HepG2 (cell line): Measurements from ENCODE around the gene CTU2. TPM values are rescaled to one million over a fixed set of nuclear protein-coding genes. Genes with fewer than 3 reads are reported as not detected.

Experiments
- ATAC-seq: fragments of 200-7000 bp; cut with Tn5 transposase; 3 replicates; pipeline ENCODE4 v1.9.1; 2020; ENCODE audit warnings: mild to moderate bottlenecking, moderate library complexity
- BruUV-seq: library from RNA; stranded (reverse); fragments of 400-500 nt; replicated peaks from 2 replicates; lab custom pipeline; 2021; lab: Mats Ljungman, UMichigan
- CTCF ChIA-PET: fragments of 300-600 bp; formaldehyde crosslinking; extraction: SDS; loops from one replicate; lab custom pipeline; 2021; ENCODE audit warnings: low total read pairs, inconsistent platforms, low intra/inter-chr PET ratio; lab: Yijun Ruan, JAX
- POLR2A ChIA-PET: fragments of 350-600 bp; sonication (Branson Sonifier 250); formaldehyde crosslinking; loops from one replicate; lab custom pipeline; 2020; ENCODE audit warnings: antibody characterized with exemption, inconsistent platforms; lab: Yijun Ruan, JAX
- DNase-seq: peaks from one replicate; pipeline ENCODE4 v3.0.0-alpha.2; 2015; ENCODE audit warnings: low spot score
- FAIRE-seq: peaks from 3 replicates; lab custom pipeline; 2011; peaks lifted over from hg19 to GRCh38; lab: Jason Lieb, UNC
- H2AFZ ChIP-seq: one replicate; pipeline ENCODE4 v1.6.1; 2011; ENCODE audit warnings: low read length, inconsistent platforms
- H3K27ac ChIP-seq: fragments of 300-600 bp; 3 replicates; pipeline ENCODE4 v1.8.0; 2011; ENCODE audit warnings: mixed run types, mild to moderate bottlenecking, mixed read lengths, low read length, inconsistent platforms; ENCODE audit not compliant: insufficient read depth; ENCODE audit errors: extremely low read length
- H3K27me3 ChIP-seq, 2 experiments: fragments of 200-600 bp in 1 of 2; 2 replicates in 1 of 2; 3 replicates in 1 of 2; pipeline versions ENCODE4 v1.6.0 to v1.8.0; 2011; ENCODE audit warnings: low read length in 2 of 2, mild to moderate bottlenecking in 2 of 2, moderate library complexity in 2 of 2, inconsistent platforms in 1 of 2; ENCODE audit not compliant: insufficient read depth in 2 of 2, control insufficient read depth in 1 of 2
- H3K36me3 ChIP-seq, 2 experiments: fragments of 200-600 bp in 1 of 2; replicated peaks in 1 of 2; 2 replicates in 1 of 2; 3 replicates in 1 of 2; pipeline versions ENCODE4 v1.5.1 to v1.8.0; 2011; ENCODE audit warnings: low read length in 2 of 2, inconsistent platforms in 1 of 2; ENCODE audit not compliant: insufficient read depth in 2 of 2, control insufficient read depth in 1 of 2
- H3K4me1 ChIP-seq: 2 replicates; pipeline ENCODE4 v1.5.1; 2012; ENCODE audit warnings: low read length, inconsistent platforms; ENCODE audit not compliant: insufficient read depth
- H3K4me2 ChIP-seq: 2 replicates; pipeline ENCODE4 v1.6.0; 2011; ENCODE audit warnings: low read depth, low read length, inconsistent platforms
- H3K4me3 ChIP-seq, 3 experiments: fragments of 200-600 bp in 1 of 3; sonication (generic), shearing (Covaris generic) in 1 of 3; replicated peaks in 1 of 3; 2 replicates each; pipeline ENCODE4 v1.5.1; 2011 to 2016; ENCODE audit warnings: low read length in 3 of 3, inconsistent platforms in 2 of 3, low read depth in 2 of 3, mild to moderate bottlenecking in 2 of 3, control low read depth in 1 of 3, mixed read lengths in 1 of 3; ENCODE audit not compliant: insufficient read depth in 1 of 3
- H3K79me2 ChIP-seq: one replicate; pipeline ENCODE4 v1.6.1; 2011; ENCODE audit warnings: low read length, inconsistent platforms; ENCODE audit not compliant: insufficient read depth
- H3K9ac ChIP-seq: 2 replicates; pipeline ENCODE4 v1.6.0; 2011; ENCODE audit warnings: mild to moderate bottlenecking, low read depth, low read length, inconsistent platforms; ENCODE audit not compliant: insufficient read depth
- H3K9me3 ChIP-seq: 2 replicates; pipeline ENCODE4 v1.5.1; 2012; ENCODE audit warnings: mild to moderate bottlenecking, low read length
- H4K20me1 ChIP-seq: 2 replicates; pipeline ENCODE4 v1.6.0; 2011; ENCODE audit warnings: inconsistent platforms, mild to moderate bottlenecking, low read length, moderate library complexity; ENCODE audit not compliant: insufficient read depth
- GLI4 ChIP-seq: sonication (generic); formaldehyde crosslinking; IDR thresholded peaks from 2 replicates; pipeline ENCODE4 v1.5.1; 2020; ENCODE audit warnings: missing genetic modification reagents, mild to moderate bottlenecking, moderate library complexity, borderline replicate concordance
- KDM3A ChIP-seq: IDR thresholded peaks from 2 replicates; pipeline ENCODE4 v1.6.1; 2018; ENCODE audit warnings: low read depth, missing compliant biosample characterization
- MIER3 ChIP-seq: IDR thresholded peaks from 2 replicates; pipeline ENCODE4 v1.6.1; 2016; ENCODE audit warnings: missing compliant biosample characterization, borderline replicate concordance
- RNF2 ChIP-seq: fragments of 450-650 bp; conservative IDR thresholded peaks from 2 replicates; pipeline ENCODE4 v1.6.1; 2016; ENCODE audit warnings: low read depth
- TAF15 ChIP-seq: fragments of 200-400 bp; formaldehyde crosslinking; IDR thresholded peaks from one replicate; pipeline ENCODE4 v1.6.1; 2018; ENCODE audit warnings: mild to moderate bottlenecking, low read depth, low read length; ENCODE audit not compliant: poor library complexity, severe bottlenecking
- ZNF326 ChIP-seq: sonication (generic); formaldehyde crosslinking; IDR thresholded peaks from 2 replicates; pipeline ENCODE4 v1.4.0; 2020; ENCODE audit warnings: missing genetic modification reagents, borderline replicate concordance
- ZNF563 ChIP-seq: sonication (generic); formaldehyde crosslinking; IDR thresholded peaks from 2 replicates; pipeline ENCODE4 v1.8.0; 2022; ENCODE audit warnings: mild to moderate bottlenecking, moderate library complexity, missing genetic modification reagents
- ZNF619 ChIP-seq: sonication (generic); formaldehyde crosslinking; IDR thresholded peaks from 2 replicates; pipeline ENCODE4 v1.4.0; 2020; ENCODE audit warnings: mild to moderate bottlenecking, missing genetic modification reagents
- ZNF777 ChIP-seq: sonication (generic); formaldehyde crosslinking; IDR thresholded peaks from 2 replicates; pipeline ENCODE4 v1.4.0; 2020; ENCODE audit warnings: missing genetic modification reagents
- ZSCAN20 ChIP-seq: sonication (generic); formaldehyde crosslinking; IDR thresholded peaks from 2 replicates; pipeline ENCODE4 v1.4.0; 2020; ENCODE audit warnings: missing genetic modification reagents, mild to moderate bottlenecking, borderline replicate concordance
- WGBS: methylation state at CpG from one replicate; pipeline ENCODE4 v1.1.6; 2017; ENCODE audit warnings: low lambda C conversion rate; 5-methylcytosine and 5-hydroxymethylcytosine counted together
- in situ Hi-C: cut with HindIII; loops from 2 replicates; pipeline ENCODE4 v1.10.0; 2017; ENCODE audit warnings: low pct_unique_long_range_greater_than_20kb; ENCODE audit not compliant: extremely low pct_ligation_motif_present
- intact Hi-C: fragments of 100-400 bp; cut with micrococcal nuclease; formaldehyde crosslinking; loops from one replicate; pipeline ENCODE4 v1.10.0; 2022; ENCODE audit not compliant: unreplicated experiment
- polyA plus RNA-seq, 8 experiments: library from polyadenylated mRNA; depleted of rRNA in 3 of 8; stranded (reverse) in 7 of 8; unstranded in 1 of 8; fragments of >200 nt; fragmentation: Illumina TruSeq in 4 of 8; extraction: Trizol in 4 of 8; gene quantifications; 2 replicates each; pipeline versions ENCODE4 v1.2.1 to v1.2.3, GENCODE V29; 2011 to 2016; ENCODE audit warnings: low read depth in 4 of 8, missing spikeins in 1 of 8, mixed read lengths in 1 of 8; ENCODE audit not compliant: insufficient read depth in 1 of 8
- total RNA-seq, 5 experiments: library from RNA; depleted of rRNA; stranded (reverse); fragments of >200 nt; fragmentation: Illumina TruSeq; extraction: Trizol; gene quantifications; 2 replicates each; pipeline ENCODE4 v1.2.3, GENCODE V29; 2016; ENCODE audit warnings: low read depth in 1 of 5
- TF ChIP-seq, protein P1 (sequence below): sonication (generic); formaldehyde crosslinking; IDR thresholded peaks from 2 replicates; pipeline ENCODE4 v1.8.1; 2023; ENCODE audit warnings: mild to moderate bottlenecking, missing genetic modification reagents
- TF ChIP-seq, protein P2 (sequence below): sonication (generic); formaldehyde crosslinking; IDR thresholded peaks from 2 replicates; pipeline ENCODE4 v1.4.0; 2020; ENCODE audit warnings: missing genetic modification reagents
- TF ChIP-seq, protein P3 (sequence below): sonication (generic); formaldehyde crosslinking; IDR thresholded peaks from 2 replicates; pipeline ENCODE4 v1.4.0; 2020; ENCODE audit warnings: missing genetic modification reagents, borderline replicate concordance
- TF ChIP-seq, protein P4 (sequence below): sonication (generic); formaldehyde crosslinking; IDR thresholded peaks from 2 replicates; pipeline ENCODE4 v1.4.0; 2020; ENCODE audit warnings: missing genetic modification reagents, mild to moderate bottlenecking, borderline replicate concordance

CTU2 gene
- total and polyA plus RNA-seq, 2 of the 13 experiments (the other 11 are each of a cell fraction or from before 2014, with no cell fraction given), result 13.3 to 21.9 TPM

DNA sequence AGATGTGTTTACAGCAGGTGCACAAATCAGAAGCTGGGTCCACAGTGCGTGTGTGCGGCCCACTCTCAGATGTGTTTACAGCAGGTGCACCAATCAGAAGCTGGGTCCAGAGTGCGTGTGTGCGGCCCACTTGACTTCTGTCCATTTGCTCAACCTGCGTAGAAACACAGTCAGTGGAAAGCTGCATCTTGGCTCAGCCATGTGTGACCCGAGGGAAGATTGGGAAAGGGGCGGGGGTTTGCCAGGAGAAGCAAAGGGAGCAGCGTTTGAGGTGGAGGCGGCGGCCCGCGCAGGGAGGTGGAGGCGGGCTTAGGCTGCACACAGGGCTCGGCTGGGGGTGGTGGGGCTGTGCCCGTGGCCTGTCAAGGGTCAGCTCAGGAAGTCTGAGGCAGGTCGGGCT, 4.3 kb downstream of the CTU2 start (continued):
- TF ChIP-seq, protein P1, sequence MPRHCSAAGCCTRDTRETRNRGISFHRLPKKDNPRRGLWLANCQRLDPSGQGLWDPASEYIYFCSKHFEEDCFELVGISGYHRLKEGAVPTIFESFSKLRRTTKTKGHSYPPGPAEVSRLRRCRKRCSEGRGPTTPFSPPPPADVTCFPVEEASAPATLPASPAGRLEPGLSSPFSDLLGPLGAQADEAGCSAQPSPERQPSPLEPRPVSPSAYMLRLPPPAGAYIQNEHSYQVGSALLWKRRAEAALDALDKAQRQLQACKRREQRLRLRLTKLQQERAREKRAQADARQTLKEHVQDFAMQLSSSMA (CRISPR knock-in tag), result no peak
- TF ChIP-seq ZNF326 (CRISPR knock-in tag), result no peak

GRCh38 chr16:88711750-88712340, 5.5 kb downstream of the CTU2 start:
- ChIA-PET POLR2A (no interaction called here), CTCF (no interaction called here)
- Histone ChIP-seq H3K79me2 (peaks cover 17% of the 10 kb centered on the region), H3K4me3 (no peak overlapping the region), H3K36me3 (peaks cover 25 to 30% of the 10 kb centered on the region in 2 experiments; a peak in 4 of 5 replicates), H3K27ac (no peak overlapping the region), H3K4me2 (no peak overlapping the region), H4K20me1 (no peaks in the 10 kb centered on the region), H3K9me3 (no peaks in the 10 kb centered on the region), H3K4me1 (peaks cover 42% of the 10 kb centered on the region), H3K9ac (no peak overlapping the region), H3K27me3 (no peaks in the 10 kb centered on the region; a peak in 1 of 5 replicates), H2AFZ (no peak overlapping the region)
- ATAC-seq, result no peak
- no TSS peak for BruUV-seq
- in situ Hi-C loops, result no loop called here
- no peak for DNase-seq
- intact Hi-C loops, result no loop called here
- WGBS, result 89% methylated on average over 1 of the region's 18 CpGs
- FAIRE-seq, result no peak
- TF ChIP-seq, protein P2, sequence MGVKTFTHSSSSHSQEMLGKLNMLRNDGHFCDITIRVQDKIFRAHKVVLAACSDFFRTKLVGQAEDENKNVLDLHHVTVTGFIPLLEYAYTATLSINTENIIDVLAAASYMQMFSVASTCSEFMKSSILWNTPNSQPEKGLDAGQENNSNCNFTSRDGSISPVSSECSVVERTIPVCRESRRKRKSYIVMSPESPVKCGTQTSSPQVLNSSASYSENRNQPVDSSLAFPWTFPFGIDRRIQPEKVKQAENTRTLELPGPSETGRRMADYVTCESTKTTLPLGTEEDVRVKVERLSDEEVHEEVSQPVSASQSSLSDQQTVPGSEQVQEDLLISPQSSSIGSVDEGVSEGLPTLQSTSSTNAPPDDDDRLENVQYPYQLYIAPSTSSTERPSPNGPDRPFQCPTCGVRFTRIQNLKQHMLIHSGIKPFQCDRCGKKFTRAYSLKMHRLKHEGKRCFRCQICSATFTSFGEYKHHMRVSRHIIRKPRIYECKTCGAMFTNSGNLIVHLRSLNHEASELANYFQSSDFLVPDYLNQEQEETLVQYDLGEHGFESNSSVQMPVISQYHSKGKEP (CRISPR knock-in tag), result no peak
- TF ChIP-seq, protein P3, sequence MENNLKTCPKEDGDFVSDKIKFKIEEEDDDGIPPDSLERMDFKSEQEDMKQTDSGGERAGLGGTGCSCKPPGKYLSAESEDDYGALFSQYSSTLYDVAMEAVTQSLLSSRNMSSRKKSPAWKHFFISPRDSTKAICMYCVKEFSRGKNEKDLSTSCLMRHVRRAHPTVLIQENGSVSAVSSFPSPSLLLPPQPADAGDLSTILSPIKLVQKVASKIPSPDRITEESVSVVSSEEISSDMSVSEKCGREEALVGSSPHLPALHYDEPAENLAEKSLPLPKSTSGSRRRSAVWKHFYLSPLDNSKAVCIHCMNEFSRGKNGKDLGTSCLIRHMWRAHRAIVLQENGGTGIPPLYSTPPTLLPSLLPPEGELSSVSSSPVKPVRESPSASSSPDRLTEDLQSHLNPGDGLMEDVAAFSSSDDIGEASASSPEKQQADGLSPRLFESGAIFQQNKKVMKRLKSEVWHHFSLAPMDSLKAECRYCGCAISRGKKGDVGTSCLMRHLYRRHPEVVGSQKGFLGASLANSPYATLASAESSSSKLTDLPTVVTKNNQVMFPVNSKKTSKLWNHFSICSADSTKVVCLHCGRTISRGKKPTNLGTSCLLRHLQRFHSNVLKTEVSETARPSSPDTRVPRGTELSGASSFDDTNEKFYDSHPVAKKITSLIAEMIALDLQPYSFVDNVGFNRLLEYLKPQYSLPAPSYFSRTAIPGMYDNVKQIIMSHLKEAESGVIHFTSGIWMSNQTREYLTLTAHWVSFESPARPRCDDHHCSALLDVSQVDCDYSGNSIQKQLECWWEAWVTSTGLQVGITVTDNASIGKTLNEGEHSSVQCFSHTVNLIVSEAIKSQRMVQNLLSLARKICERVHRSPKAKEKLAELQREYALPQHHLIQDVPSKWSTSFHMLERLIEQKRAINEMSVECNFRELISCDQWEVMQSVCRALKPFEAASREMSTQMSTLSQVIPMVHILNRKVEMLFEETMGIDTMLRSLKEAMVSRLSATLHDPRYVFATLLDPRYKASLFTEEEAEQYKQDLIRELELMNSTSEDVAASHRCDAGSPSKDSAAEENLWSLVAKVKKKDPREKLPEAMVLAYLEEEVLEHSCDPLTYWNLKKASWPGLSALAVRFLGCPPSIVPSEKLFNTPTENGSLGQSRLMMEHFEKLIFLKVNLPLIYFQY (CRISPR knock-in tag), result no peak
- no peak for TF ChIP-seq ZNF619
- TF ChIP-seq ZNF563 (CRISPR knock-in tag), result no peak
- TF ChIP-seq MIER3, result no peak
- no peak for TF ChIP-seq ZSCAN20 (CRISPR knock-in tag)
- TF ChIP-seq RNF2, result no peak
- TF ChIP-seq, protein P4, sequence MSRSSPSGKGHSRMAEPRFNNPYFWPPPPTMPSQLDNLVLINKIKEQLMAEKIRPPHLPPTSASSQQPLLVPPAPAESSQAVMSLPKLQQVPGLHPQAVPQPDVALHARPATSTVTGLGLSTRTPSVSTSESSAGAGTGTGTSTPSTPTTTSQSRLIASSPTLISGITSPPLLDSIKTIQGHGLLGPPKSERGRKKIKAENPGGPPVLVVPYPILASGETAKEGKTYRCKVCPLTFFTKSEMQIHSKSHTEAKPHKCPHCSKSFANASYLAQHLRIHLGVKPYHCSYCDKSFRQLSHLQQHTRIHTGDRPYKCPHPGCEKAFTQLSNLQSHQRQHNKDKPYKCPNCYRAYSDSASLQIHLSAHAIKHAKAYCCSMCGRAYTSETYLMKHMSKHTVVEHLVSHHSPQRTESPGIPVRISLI (CRISPR knock-in tag), result no peak
- no peak for TF ChIP-seq ZNF777 (CRISPR knock-in tag)
- TF ChIP-seq GLI4, result no peak
- no peak for TF ChIP-seq TAF15
- no peak for TF ChIP-seq KDM3A
